ENCODE results near the gene GALNT15. TPM values are rescaled to one million over a fixed set of nuclear protein-coding genes. Genes with fewer than 3 reads are reported as not detected.

Gene GALNT15
- total RNA-seq, 1 donor from 2014 or later, result 3.9 TPM

Other genes with a start within 250 kb of the GALNT15 start
- 17.3 TPM for gene DPH3, start 90.3 kb downstream of the GALNT15 start, total RNA-seq
- 15.3 TPM for gene OXNAD1, start 90.5 kb downstream of the GALNT15 start, total RNA-seq

All from mucosa of gallbladder (tissue), 1 donor.